GM21526 (cell line): ENCODE measurements around the gene DHX57.
"Not testable (repeated sequence)": the region's sequence is repeated elsewhere in the genome, so short reads cannot be mapped to it uniquely, and the experiment has no call there.

Source experiments
- ATAC-seq: cut with Tn5 transposase; IDR thresholded peaks from one replicate; pipeline ENCODE4 v1.9.1; 2021; ENCODE audit warnings: moderate library complexity; ENCODE audit not compliant: unreplicated experiment, low FRiP score

The DHX57 gene

GRCh38 chr2:38866773-38867443, 8.8 kb downstream of the DHX57 start:
- no peak for ATAC-seq

- ATAC-seq: no peak
Observed at GRCh38 chr2:38863061-38863695, 12.6 kb downstream of the DHX57 start.

DNA sequence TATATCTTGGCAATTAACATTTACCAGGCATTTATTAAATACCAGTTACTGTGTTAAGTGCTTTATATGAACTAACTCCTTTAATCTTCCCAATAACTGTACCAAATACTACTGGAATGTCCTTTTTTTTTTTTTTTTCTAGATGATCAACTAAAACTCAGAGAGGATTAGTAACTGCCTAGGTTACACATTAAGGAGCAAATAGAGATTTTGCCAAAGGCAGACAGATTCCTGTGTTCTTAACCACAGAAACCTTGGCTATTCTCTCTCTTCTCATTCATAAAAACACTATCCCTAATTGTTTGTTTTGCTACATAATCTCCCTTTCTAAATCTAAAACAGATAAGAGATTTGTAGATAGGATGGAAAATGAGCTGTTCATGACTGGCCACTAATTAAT, 13.3 kb downstream of the DHX57 start:
- ATAC-seq: no peak

DNA sequence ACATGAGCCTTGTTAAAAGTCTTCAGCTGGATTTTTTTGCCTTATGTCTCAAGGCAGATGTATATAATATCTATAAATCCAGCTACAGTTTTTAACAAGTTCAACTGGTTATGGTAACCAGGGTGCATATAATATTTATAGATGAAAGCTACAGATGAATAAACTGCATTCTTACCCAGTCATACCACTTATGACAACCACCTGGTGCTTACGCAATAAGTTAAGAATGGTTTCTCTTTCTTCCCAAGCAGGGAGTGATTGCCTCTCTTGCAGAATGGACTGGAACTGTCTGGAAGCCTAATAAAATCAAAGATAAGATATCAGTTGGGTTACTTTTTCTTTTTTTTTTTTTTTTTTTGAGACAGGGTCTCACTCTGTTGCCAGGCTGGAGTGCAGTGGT, 19.6 kb downstream of the DHX57 start:
- no peak for ATAC-seq

- peak; percentile 93 for ATAC-seq
Observed at GRCh38 chr2:38850045-38850444, 25.7 kb downstream of the DHX57 start.

- ATAC-seq: peak; percentile 10
Observed at GRCh38 chr2:38836791-38837190, 38.9 kb downstream of the DHX57 start.

DNA sequence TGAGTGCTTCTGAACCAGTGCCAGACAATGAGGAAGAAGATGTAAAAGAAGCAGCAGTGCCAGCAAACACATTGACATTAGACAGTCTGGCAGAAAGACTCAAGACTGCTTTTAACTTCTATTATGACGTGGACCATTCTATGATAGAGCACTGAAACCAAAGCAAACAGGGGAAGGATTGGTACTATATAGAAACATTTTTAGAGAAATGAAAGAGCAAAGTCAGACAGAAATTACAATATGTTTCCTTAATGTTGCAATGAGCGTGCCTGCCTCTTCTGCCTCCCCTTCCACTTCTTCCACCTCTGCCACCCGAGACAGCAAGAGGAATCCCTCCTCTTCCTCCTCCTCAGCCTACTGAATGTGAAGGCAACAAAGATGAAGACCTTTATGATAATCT, 39.7 kb downstream of the DHX57 start:
- ATAC-seq: peak; percentile 94

DNA sequence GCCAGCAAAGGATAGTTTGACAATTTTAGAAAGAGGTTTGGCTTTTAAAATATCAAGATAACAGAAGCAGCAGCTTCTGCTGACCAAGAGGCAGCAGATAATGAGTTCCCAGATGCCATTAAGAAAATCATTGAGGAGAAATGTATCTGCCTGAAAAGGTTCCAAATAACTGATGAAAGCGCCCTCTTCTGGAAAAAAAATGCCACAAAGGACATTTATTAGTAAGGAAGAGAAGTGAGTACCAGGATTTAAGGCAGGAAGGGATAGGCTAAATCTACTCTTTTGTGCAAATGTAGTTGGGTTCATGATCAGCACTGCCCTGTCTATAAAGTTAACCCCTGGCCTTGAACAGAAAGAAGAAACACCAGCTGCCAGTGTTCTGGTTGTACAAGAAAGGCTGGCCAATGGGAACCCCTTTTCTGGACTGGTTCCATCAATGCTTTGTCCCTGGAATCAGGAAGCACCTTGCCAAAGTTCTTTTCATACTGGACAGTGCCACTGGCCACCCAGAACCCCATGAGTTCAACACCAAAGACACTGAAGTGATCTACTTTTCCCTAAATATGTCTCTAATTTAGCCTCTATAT, 40.6 kb downstream of the DHX57 start:
- ATAC-seq: no peak

DNA sequence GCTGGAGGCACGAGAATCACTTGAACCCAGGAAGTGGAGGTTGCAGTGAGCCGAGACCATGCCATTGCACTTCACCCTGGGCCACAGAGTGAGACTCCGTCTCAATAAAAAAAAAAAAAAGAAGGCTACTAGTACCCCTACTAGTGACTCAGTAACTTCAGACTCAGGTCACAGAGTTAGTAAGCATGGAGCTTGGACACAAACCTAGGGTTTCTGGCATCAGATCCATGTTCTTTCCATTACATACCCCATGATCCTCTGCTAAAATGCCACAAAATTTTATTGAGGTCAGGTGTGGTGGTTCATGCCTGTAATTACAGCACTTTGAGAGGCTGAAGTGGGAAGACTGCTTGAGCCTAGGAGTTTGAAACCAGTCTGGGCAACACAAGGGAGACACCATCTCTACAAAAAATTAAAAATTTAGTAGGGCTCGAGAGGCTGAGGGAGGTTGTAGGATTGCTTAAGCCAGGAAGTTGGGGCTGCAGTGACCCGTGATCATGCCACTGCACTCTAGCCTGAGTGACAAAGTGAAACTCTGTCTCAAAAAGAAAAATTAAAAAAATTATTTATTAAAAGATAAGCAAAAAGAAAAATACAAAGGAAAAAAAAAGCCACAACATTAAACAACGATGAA, 45.1 kb downstream of the DHX57 start:
- ATAC-seq: no peak

- ATAC-seq: no peak
Observed at GRCh38 chr2:38829971-38830370, 45.8 kb downstream of the DHX57 start.

- ATAC-seq: no peak
Observed at GRCh38 chr2:38828460-38828859, 47.3 kb downstream of the DHX57 start.

- not testable (repeated sequence) for ATAC-seq
Observed at GRCh38 chr2:38827539-38828145, 48.1 kb downstream of the DHX57 start.

- ATAC-seq: no peak
Observed at GRCh38 chr2:38825956-38826355, 49.8 kb downstream of the DHX57 start.

GRCh38 chr2:38824906-38825305, 50.8 kb downstream of the DHX57 start:
- no peak for ATAC-seq

DNA sequence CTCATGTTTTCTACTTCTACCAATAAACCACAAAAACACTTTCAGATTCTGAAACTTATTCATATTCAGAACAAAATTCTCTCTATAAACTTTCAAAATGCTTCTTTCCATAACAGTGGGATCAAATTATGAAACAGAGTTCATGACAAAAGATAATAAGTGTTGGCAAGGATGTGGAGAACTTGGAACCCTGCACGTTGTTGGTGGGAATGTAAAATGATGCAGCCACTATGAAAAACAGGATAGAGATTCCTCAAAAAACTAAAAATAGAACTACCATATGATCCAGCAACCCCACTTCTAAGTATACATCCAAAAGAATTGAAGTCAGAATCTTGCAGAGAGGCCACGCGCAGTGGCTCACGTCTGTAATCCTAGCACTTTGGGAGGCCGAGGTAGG, 52.3 kb downstream of the DHX57 start:
- no peak for ATAC-seq

- ATAC-seq: no peak
Observed at GRCh38 chr2:38818565-38818964, 57.2 kb downstream of the DHX57 start.

DNA sequence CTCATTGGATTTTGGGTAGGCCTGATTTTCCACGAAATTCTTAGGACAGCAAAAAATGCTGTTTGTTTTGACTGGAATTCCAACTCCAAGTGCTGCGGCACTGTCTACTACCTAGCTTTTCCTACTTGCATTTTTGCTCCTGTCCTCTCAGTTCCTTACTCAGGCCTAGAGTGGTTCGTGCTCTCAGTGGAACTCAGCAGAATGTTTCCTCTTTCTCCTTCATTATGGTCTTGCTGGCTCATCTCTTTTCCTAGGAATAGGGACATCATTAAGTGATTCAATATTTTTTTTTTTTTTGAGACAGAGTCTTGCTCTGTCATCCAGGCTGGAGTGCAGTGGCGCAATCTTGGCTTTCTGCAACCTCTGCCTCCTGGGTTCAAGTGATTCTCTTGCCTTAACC, 59.8 kb downstream of the DHX57 start:
- no peak for ATAC-seq

DNA sequence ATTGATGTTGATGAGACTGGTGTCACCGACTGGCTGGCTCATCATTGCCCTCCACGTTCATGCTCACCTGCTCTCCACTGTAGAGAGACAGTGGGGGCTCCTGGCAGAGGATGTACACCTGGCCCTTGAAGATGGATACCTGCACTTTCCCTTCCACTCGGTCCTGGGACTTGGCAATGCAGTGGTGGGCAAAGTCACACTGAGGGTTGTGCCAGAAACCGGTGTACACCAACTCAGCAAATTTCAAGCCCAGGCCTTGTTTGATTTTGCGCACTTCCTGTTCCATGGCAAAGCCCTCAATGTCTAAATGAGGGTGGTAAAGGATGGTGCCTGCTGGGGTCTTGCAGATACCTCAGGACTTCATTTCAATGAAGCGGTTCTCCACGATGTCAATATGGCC, 65.2 kb downstream of the DHX57 start:
- no peak for ATAC-seq

DNA sequence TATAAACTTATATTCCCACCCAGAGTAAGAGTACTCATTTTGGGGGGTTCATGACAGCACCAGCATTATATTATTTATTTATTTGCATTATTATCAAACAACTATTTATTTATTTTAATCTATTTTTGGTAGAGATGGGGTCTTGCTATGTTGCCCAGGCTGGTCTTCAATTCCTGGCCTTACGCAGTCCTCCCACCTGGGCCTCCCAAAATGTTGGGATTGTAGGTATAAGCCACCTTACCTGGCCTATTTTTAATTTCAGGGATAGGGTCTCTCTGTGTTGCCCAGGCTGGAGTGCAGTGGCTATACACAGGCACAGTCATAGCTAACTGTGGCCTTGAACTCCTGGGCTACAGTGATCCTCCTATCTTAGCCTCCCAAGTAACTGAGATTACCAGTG, 67.1 kb downstream of the DHX57 start:
- ATAC-seq: no peak

DNA sequence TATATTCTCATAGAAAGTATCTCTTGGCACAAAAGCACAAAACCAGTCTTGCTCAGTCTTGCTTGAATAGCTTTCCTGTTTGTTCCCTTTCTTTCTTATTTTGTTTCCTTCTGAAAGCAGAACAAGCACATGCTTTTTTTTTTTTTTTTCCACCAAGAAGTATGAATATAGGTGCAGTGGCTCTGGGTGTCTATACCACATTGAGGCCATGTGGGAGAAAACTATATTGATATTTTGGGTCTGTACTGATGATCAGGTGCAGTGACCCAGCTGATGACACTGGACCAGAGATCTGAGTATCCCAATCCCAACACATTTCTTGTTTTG, 69.0 kb downstream of the DHX57 start:
- no peak for ATAC-seq

- no peak for ATAC-seq
Observed at GRCh38 chr2:38806015-38806732, 69.6 kb downstream of the DHX57 start.
